ENCODE data around the gene PARVB. TPM values are rescaled to one million over a fixed set of nuclear protein-coding genes. Genes with fewer than 3 reads are reported as not detected.

Gene PARVB
- total RNA-seq, 4 donors from 2014 or later: 27.7 to 88.5 (median 41.7) TPM

- no peak for DNase-seq
- intact Hi-C loops (cut with DNase I; ENCODE audit: low total_unique reads): no loop called here
- Histone ChIP-seq H3K27me3 (no peaks in the 10 kb centered on the region), H3K9me3 (no peaks in the 10 kb centered on the region), H3K4me1 (no peaks in the 10 kb centered on the region), H3K4me3 (no peak overlapping the region), H3K36me3 (no peaks in the 10 kb centered on the region), H3K27ac (no peak overlapping the region)
- no peak for TF ChIP-seq POLR2A (IDR thresholded peaks at IDR 0.05)
- no peak for TF ChIP-seq CTCF (IDR thresholded peaks at IDR 0.05)
Observed at GRCh38 chr22:44220727-44221680, 196.9 kb downstream of the PARVB start.

GRCh38 chr22:44221710-44222475, 197.8 kb downstream of the PARVB start:
- no peaks in the 10 kb centered on the region for H3K27me3 ChIP-seq
- H3K4me1 ChIP-seq: no peaks in the 10 kb centered on the region
- no peaks in the 10 kb centered on the region for H3K9me3 ChIP-seq
- DNase-seq: no peak
- TF ChIP-seq CTCF (IDR thresholded peaks at IDR 0.05) (no peak), POLR2A (IDR thresholded peaks at IDR 0.05) (no peak)
- no peak overlapping the region for H3K27ac ChIP-seq
- intact Hi-C loops (cut with DNase I; ENCODE audit: low total_unique reads): no loop called here
- H3K4me3 ChIP-seq: no peak overlapping the region
- no peaks in the 10 kb centered on the region for H3K36me3 ChIP-seq

Other genes with a start within 250 kb of the PARVB start
- 1 to 10 TPM; 2.0 to 8.4 (median 5.7) TPM for gene EFCAB6, start 212.0 kb upstream of the PARVB start, total RNA-seq
- 1 to 10 TPM in 1 of 4 donors, not detected in 3; 2.1 TPM for gene SULT4A1, start 161.8 kb upstream of the PARVB start, total RNA-seq
- not detected for gene PNPLA5, start 132.3 kb upstream of the PARVB start, total RNA-seq
- gene PNPLA3, start 100.5 kb upstream of the PARVB start, total RNA-seq: 1 to 10 TPM in 1 of 4 donors, under 1 TPM in 1, not detected in 2; 0.58 to 1.3 TPM
- gene SAMM50, start 68.9 kb upstream of the PARVB start, total RNA-seq: 10 to 100 TPM; 16.2 to 58.2 (median 24.8) TPM
- 10 to 100 TPM in 1 of 4 donors, 1 to 10 TPM in 3; 5.0 to 25.3 (median 8.4) TPM for gene PARVG, start 156.6 kb downstream of the PARVB start, total RNA-seq

Data from uterus (tissue), 4 donors.